GM21529 (cell line): ENCODE results near the gene FBXW12.

Source experiments
- ATAC-seq: cut with Tn5 transposase; IDR thresholded peaks from one replicate; pipeline ENCODE4 v1.9.1; 2021; ENCODE audit not compliant: unreplicated experiment

Gene FBXW12

DNA sequence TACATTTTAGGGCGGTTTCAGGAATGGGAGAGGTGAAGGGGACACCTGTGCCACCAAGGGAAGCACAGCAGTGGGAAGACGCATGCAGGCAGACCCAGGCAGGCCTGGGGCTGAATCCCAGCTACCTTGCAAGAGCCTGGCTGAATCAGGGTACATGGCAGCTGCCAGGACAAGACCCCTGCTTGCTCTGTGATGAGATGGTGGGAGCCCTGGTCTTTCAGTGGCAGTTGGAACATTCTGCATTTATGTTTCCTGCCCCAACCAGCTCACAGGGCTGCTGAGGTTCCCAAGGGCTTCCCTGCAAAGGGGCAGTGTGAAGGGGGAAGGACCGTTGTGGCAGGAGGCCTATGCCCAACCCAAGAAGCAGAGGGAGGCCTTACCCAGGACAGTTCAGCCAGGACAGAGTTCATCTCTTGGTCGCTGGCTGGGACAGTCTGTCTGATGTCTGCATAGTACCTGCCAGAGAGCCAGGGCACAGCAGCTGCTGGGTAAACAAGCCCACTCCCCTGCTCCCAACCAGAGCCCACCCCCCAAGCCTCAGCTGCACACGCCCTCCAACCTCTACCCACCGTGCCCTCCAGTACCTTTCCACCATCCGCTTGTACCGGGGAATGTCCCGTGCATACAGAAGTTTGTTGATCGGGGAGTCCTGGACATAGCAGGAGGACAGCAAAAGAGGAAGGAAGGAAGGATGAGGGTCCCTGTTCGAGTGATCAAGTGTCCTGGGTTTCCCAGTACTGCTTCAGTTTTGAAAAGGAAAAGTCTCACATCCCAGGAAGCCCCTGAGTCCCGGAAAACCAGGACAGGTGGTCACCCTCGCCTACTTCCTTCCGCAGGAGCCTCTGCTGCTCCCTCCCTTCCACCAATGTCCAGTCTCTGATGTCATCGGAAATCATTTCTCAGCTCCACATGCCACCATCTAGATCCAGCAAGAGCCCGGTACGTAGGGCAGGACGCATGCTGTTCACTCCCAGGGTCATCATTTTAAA is 34.7 kb downstream of the FBXW12 start:
- no peak for ATAC-seq

DNA sequence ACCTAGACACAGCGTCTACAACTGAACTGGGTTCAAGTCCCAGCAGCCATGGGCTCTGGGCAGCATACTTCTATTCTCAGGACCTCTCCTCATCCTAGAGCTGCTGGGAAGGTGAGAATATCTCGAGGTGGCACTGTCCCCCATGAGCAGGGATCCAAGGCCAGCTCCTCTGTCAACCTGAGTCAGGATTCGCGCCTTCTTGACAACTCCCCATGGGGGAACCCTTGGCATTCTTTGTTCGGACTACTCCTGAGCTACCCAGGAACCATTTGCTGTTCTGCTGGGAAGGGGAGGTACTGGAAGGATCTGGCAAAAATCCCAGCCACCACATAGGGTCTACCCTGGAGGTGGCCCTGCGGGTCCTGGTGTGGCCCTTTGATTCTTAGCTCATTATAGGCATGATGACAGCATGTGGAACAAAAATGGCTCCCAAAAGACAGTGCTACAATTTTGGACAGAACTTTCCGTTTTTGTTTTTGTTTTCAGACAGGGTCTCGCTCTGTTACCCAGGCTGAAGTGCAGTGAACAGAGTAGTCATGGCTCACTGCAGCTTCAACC is 35.6 kb downstream of the FBXW12 start:
- ATAC-seq: no peak

DNA sequence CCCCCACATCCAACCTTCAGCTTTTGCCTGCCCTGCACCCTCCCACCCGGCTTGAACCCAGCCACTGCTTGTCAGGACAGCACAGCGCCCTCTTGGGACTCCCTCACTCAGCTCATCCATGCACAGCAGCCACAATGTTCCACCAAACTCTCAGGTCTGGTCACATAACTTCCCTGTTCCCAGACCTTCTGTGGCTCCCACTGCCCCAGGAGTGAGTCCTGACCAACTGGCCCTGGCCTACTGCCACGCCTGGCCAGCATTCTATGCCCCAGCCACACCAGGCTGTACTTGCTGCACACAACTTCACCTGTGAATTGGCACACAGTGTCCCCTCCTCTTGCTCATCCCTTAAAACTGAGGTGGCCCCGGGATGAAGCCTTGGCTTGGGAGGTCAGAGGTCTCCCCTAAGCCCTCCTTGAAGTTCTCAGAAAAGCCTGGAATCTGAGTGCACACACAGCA is 36.8 kb downstream of the FBXW12 start:
- no peak for ATAC-seq

DNA sequence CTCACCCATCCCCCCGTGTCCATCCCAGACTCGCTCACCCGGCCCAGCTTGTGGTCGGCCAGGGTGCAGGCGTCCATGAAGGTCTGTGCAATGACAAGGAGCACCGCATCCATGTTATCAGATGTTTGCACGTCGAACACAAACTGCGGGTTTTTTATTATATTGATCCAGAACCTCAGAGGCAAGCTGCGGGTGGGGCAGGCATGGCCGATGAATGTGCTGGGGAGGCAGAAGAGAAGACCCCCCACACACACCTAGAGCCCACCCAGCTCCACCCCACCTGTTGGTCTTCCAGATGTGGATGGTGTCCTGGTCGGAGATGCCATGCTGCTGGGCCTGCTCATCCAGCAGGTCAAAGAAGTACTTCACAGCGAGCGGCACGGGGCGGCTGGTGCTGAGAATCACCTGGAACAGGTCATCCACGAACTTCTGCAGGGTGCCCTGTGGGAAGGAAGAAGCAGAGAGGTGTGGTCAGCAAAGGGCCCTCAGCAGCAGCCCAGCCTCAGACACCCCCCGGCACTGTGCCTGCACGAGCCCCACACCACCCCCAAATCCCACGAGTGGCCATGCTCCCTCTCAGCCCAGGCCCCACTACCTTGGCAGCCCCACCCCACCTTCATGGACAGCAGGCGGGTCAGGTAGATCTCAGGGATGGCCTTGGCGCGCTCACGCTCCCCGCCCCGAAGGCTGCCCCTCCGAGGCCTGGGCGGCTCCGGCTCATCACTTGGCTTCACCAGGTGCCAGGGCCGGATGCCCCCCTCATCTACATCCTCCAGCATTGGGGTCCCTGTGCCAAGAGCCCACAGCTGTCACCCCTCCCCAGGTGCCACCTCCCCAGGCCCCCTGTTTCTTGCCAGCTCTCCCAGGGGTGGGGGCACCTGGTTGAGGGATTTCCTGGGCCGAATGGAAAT is 37.5 kb downstream of the FBXW12 start:
- no peak for ATAC-seq

DNA sequence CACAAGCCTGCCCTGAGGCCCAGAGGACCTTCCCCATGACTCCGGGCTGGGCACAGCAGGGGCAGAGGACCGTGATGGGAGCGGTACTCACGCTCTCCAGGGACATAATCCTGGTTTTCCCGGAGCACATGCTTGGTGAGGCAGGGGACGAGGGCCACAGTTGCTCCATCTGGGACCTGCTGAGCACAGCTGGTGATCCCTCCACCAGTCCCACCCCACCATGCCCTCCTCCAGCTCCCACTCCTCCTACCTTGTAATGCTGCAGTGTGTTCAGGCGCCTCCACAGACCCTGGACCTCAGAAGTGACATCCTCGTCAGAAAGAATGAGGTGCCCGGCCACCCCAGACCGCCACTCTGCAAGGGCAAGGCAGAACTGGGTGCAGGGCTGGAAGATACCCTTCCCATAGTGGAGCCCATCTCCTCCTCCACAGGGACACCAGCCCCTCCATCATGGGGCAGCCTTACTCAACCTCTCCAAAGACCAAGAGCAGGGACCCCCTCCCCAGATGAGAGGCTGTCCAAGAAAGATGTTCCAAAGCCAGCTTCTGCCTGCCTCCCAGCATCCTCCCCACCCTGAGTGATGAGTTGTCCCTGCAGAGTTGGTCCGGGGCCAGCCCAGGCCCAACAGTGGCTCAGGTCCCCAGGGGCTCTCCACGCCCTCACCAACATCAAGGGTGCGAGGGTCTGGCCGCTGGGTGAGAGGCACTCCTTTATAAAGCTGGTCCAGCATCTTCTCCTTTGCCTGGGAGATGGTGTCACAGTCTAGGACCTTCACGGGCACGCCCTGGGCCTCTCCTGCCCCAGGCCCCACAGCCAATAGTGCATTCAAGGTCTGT is 38.4 kb downstream of the FBXW12 start:
- no peak for ATAC-seq

DNA sequence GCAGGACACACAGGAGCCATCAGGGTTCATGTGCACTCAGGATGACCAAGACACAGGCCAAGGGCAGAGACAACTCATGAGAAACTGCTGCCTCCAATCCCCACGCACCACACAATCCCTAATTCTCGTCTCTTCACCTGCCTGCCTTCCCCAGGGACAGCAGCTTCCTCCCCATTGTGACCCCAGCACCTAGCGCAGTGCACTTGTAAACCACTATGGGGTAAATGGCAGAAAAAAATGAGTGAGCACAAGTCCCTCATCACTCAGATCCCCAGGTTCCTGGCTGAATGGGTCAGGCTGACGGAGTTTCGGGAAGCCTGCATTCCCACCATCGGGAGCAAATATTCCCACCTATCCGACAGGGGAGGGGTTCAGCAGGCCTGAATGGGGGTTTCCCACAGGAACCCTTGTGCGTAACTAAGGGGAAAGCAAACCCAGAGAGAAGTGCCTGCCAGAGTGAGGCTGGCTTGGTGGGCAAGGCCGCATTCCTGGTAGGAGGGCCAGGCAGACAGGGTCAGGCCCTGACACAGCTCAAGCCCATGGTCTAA is 39.1 kb downstream of the FBXW12 start:
- no peak for ATAC-seq

DNA sequence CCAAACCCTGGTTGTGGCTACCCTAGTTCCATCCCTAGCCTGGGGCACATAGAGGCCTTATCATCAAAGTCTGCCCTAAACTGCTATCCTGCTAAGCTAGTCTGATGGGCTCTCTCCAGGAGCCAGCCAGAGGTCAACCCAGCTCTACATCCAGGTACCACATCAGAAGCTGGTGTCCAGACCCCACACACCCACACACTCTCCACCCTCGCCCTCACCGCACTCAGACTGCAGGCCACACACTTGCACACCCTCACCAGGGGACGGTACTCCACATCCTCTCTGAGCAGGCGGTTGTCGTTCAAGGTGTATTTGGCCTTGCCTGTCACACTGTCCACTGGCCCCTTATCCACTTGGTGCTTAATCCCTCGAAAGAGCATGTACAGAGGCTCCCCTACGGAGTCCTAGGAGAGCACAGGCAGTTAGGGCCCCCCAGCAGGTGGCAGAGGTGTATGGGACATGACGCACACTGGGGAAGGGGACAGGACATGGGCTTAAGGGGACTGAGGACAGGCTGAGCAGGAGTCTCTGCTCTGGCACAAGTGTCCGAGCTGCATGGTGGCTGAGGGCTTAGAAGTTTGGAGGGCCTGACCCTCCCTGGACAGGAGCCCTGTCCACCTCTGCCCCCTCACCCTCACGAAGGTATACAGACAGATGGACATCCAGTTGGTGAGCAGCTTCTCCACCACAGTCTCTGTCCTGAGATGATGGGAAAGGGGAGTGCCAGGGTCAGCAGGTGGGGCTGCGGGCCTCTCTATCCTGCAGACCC is 39.8 kb downstream of the FBXW12 start:
- ATAC-seq: no peak

DNA sequence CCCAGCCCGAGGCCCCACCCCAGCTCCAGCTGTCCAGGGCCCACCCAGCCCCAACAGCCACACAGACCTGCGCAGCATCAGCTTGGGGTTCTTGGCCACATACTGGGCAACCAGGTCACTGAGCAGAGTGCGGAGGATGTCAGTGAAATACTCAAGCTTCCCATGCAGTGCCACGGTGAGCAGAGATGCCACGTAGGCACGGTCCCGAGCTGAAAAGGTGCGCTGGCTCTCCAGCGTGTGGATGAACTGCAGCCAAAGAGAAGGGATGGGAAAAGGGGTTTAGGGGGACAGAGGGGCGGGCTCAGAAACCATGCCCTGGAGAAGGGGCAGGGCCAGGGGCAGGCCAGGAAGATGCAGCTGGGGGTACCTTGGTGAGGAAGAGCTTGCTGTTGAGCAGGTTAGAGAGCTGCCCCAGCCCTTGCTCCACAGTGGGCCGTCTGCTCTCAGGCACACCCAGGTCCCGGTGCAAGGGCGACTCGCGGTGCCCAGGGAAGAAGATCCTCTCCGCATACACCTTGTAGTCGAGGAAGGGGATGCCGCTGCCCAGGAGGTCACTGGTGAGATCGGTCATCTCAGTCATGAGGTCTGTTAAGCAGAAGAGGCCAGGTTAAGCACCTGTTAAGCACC is 40.5 kb downstream of the FBXW12 start:
- ATAC-seq: no peak

DNA sequence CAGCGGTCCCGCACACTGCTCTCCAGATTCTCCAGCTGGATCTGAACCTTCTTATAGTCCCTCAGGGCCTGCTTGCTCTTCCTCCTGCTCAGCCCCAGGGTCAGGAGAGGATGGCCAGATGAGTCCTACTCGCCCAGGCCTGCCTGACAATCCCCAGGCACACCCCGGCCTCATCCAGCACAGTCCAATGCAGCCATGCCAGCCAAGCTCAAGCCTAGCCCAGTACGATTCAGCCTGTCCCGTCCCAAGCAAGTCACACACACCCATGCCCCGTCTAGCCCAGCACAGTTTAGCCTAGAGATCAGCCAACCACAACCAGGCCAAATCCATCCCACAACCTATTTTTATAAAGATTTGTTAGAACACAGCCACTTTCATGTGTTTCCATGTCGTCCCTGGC is 41.1 kb downstream of the FBXW12 start:
- no peak for ATAC-seq

DNA sequence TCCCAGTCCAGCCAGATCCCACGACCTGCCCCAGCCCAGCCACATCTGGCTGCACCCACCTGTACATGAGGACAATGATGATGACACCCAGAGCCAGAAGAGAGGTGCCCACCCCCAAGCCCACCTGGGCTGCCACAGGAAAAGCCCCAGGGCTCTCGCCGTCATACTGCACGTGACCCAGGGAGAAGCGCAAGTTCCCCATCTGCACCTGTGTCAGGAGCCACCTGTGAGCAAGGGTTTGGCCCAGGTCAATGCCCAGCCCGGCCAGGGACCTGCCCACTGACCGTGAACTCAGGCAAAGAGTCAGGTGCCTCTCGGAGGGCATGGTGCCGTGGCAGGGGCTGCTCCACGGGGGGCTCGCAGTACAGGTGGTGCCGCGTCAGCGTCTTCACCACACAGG is 41.6 kb downstream of the FBXW12 start:
- ATAC-seq: no peak

DNA sequence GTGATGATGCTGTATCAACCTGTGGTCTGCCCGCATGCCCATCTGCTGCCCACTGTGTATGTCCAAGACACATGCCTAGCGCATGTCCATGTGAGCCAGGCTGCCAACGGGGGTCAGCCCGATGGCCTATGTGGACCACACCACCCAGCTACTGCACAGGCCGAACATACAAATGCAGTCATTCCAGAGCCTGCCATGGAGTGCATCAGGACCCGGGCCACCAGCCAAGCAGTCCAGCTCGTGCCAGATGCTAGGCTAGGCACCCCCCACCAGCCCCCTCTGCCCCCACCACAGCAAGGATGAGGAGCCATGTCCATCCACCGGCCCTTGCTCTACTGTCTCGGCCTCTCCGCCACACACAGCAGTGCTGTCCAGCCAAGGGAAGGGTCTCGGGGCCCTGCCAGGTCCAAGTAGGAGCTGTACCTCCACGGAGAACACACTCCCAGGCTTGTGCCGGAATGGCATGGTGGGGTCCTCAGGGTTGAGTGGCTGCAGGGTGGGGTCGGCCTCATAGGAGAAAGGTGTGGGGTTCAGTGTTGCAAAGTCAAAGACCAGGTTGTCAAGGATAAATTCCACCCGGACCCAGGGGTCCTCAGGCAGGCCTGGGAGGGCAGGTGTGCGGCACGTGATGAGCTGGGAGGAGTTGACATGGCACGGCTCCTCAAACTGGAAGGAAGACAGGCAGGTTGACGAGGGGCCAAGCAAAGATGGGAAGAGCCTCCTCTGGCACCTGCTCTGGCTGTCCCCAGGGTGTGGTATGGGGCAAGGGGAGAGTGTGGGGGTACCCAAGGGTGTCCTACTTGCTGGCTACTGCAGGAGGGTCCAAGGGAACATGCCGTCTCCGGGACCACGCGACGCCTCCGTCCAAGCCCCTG is 42.6 kb downstream of the FBXW12 start:
- ATAC-seq: no peak

DNA sequence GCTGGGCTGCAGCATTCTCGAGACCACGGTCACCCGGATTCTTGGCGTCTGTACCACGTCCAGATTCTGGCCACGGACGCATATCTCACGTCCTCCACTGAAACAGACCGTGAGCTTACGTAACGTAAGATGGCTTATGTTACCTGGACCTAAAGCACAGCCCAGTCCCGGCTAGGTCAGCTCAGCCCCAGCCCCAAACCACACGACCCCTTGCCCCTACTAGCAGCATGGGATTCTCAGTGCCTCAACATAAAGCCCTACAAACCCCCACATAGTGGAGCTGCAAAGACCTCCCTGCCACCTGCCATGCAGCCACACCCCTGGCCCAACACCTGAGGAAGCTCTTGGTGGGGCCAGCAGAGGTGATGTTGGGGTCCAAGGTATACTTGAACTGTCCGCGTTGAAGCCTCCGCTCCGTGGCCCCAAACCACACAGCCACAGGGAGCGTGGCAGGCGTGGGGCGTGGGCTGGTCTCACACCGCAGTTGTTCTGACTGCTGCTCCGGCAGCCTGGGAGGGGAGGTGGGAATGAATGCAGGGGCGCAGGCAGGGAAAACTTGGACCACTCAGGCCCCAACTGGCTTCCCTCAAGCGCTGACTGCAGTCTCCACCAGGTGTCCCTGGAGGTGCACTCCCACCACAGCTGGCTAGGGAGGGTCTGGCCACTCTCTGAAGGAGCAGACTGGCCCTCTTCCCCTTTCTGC is 43.4 kb downstream of the FBXW12 start:
- ATAC-seq: no peak

DNA sequence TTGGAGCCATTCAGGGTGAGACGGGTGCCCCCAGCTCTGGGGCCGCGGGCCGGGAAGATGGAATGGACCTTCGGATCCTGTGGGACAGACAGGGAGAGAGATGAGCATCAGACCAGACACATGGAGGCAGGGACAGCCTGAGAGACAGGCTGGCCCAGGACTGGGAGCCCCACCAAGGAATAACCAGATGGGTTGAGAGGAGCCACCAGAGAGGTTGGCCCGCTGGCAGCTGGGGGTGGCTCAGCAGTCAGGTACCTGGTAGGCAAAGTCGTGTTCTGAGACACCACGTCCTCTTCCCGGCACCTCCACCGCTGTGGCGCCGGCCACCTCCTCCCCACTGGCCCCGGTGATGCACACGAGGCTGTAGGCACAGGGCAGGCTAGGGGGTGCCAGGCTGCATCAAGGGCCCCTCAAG is 44.1 kb downstream of the FBXW12 start:
- no peak for ATAC-seq

DNA sequence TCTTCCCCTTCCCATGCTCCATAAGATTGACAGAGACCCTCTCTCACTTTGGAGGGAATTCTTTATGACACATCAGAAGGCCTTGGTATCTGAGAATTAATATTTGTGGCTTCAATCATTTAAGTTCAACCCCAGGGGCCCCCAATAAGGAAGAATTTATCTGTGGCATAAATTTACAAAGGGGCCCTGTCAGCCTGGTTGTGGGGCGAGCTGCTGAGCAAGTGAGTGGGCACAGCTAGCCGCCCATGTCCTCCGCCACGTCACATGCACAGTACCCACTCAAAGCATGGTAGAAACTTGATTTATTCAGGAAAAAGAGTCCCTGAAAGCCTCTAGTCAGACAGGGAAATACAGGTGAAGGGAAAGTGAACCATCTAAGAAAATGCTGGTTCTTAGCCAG is 44.5 kb downstream of the FBXW12 start:
- ATAC-seq: no peak

DNA sequence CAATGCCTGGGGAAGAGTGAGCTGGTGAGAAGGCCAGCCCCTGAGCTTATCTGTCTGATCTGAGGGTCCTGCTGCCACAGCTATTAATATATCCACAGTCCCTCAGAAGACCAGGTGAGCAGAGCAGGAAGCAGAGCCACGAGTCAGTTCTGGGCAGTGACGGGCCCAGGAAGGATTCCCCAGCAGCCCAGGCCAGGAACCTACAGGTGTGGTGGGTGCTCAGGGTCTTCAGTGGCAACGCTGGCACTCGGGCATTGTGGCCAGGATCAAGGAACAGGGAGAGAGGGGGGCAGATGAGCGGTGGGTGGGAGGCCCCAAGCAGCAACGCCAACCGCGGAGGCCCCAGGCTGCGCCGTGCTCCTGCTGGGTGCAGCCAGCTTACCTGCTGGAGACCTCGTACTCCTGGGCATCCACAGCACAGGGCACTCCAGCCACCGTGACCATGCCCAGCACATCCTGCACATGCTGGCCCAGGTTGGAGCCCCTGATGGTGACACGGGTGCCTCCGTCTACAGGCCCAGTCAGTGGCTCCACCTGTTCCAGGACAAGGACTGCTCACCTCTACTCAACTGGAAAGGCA is 45.6 kb downstream of the FBXW12 start:
- no peak for ATAC-seq

DNA sequence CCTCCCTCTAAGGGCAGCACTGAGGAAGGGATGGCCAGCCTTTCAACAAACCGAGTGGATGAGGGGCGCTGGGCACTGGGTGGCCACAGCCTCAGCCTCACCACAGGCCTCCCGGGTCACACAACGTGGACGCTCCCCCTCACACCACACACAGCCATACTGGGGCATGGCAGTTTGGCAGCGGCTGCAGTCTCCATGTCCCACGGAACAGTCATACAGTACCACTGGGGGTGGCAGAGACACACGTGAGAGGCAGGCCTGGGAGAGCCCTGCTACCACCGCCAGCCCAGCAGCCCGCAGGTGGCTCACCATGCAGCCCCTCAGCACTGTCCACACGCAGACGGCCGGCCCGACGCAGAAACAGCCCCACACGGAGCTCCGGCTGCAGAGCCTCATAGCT is 46.1 kb downstream of the FBXW12 start:
- no peak for ATAC-seq

DNA sequence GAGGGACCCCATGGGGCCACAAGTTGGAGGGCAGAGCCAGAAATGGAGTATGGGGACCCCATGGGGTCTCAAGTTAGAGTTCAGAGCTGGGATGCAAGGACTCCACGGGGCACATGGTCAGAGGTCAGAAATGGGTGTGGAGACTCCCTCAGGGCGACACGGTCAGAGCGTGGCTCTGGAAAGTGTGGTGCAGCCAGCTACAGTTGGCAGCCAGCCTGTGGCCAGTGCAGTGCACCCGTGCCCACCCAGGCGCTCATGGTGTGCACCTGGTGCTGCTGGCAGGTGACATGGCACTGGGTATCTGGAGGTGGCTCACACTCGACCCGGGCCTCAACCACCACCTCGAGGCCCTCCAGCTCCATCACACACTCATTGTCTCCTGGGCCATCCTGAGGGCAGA is 46.6 kb downstream of the FBXW12 start:
- ATAC-seq: no peak
